CD1c-positive myeloid dendritic cell (primary cell): ENCODE measurements around the gene CEPT1.

Source experiments
- DNase-seq: peaks from one replicate; pipeline ENCODE4 v3.0.0-alpha.2; 2016; ENCODE audit errors: extremely low spot score

The CEPT1 gene

GRCh38 chr1:111227851-111228747 is 88.1 kb downstream of the CEPT1 start:
- no peak for DNase-seq

GRCh38 chr1:111228748-111229126 is 88.7 kb downstream of the CEPT1 start:
- DNase-seq, result no peak

GRCh38 chr1:111232134-111232533 is 92.1 kb downstream of the CEPT1 start:
- no peak for DNase-seq

GRCh38 chr1:111234258-111234657 is 94.2 kb downstream of the CEPT1 start:
- no peak for DNase-seq
